Keratinocyte (primary cell): Measurements from ENCODE around the gene DOK5. TPM values are rescaled to one million over a fixed set of nuclear protein-coding genes. Genes with fewer than 3 reads are reported as not detected.

Experiments used
- DNase-seq: peaks from one replicate; pipeline ENCODE4 v3.0.0-alpha.2; 2011; ENCODE audit warnings: low read depth, missing footprints, low spot score
- FAIRE-seq: peaks from 2 replicates; lab custom pipeline; 2011; peaks lifted over from hg19 to GRCh38; lab: Jason Lieb, UNC
- H2AFZ ChIP-seq: 2 replicates; pipeline ENCODE4 v1.6.0; 2012; ENCODE audit warnings: low read length, control low read depth, inconsistent platforms; ENCODE audit not compliant: control insufficient read depth
- H3K27ac ChIP-seq: 2 replicates; pipeline ENCODE4 v1.5.1; 2011; ENCODE audit warnings: low read length; ENCODE audit not compliant: control insufficient read depth, insufficient read depth
- H3K27me3 ChIP-seq: 3 replicates; pipeline ENCODE4 v1.6.0; 2011; ENCODE audit warnings: low read length; ENCODE audit not compliant: control insufficient read depth, insufficient read depth; ENCODE audit errors: extremely low read depth
- H3K36me3 ChIP-seq, 2 experiments: 2 replicates in 1 of 2; 3 replicates in 1 of 2; pipeline ENCODE4 v1.5.1; 2011; ENCODE audit warnings: low read length in 2 of 2, mild to moderate bottlenecking in 1 of 2; ENCODE audit not compliant: control insufficient read depth in 2 of 2, insufficient read depth in 2 of 2; ENCODE audit errors: extremely low read depth in 1 of 2
- H3K4me1 ChIP-seq: 3 replicates; pipeline ENCODE4 v1.5.1; 2011; ENCODE audit warnings: low read length; ENCODE audit not compliant: control insufficient read depth, insufficient read depth; ENCODE audit errors: extremely low read depth
- H3K4me2 ChIP-seq: 3 replicates; pipeline ENCODE4 v1.6.0; 2011; ENCODE audit warnings: low read depth, low read length; ENCODE audit not compliant: control insufficient read depth, insufficient read depth; ENCODE audit errors: extremely low read depth
- H3K4me3 ChIP-seq, 3 experiments: fragments of 200-600 bp in 1 of 3; sonication (generic) in 1 of 3; 2 replicates in 2 of 3; 3 replicates in 1 of 3; pipeline ENCODE4 v1.5.1; 2011 to 2016; ENCODE audit warnings: low read length in 3 of 3, mild to moderate bottlenecking in 3 of 3, control low read depth in 2 of 3, inconsistent platforms in 1 of 3, low read depth in 1 of 3, mixed read lengths in 1 of 3, mixed run types in 1 of 3, moderate library complexity in 1 of 3; ENCODE audit not compliant: control insufficient read depth in 2 of 3, insufficient read depth in 2 of 3; ENCODE audit errors: extremely low read depth in 1 of 3
- H3K79me2 ChIP-seq: 2 replicates; pipeline ENCODE4 v1.6.0; 2012; ENCODE audit warnings: low read length; ENCODE audit not compliant: control insufficient read depth, insufficient read depth
- H3K9ac ChIP-seq: 3 replicates; pipeline ENCODE4 v1.6.0; 2011; ENCODE audit warnings: low read length; ENCODE audit not compliant: control insufficient read depth, insufficient read depth; ENCODE audit errors: extremely low read depth
- H3K9me1 ChIP-seq: 3 replicates; pipeline ENCODE4 v1.6.0; 2011; ENCODE audit warnings: low read length; ENCODE audit not compliant: control insufficient read depth, insufficient read depth; ENCODE audit errors: extremely low read depth
- H3K9me3 ChIP-seq: 2 replicates; pipeline ENCODE4 v1.5.1; 2012; ENCODE audit warnings: low read depth, low read length; ENCODE audit not compliant: control insufficient read depth
- H4K20me1 ChIP-seq: 3 replicates; pipeline ENCODE4 v1.6.0; 2011; ENCODE audit warnings: low read length; ENCODE audit not compliant: control insufficient read depth, insufficient read depth; ENCODE audit errors: extremely low read depth
- EZH2 ChIP-seq: IDR thresholded peaks from one replicate; pipeline ENCODE4 v1.6.1; 2012; ENCODE audit warnings: inconsistent platforms, mild to moderate bottlenecking, low read length, moderate library complexity
- dilution Hi-C: fragments of 300-500 bp; cut with MboI; formaldehyde crosslinking; loops from one replicate; pipeline ENCODE4 v1.7.0; 2020; ENCODE audit warnings: low sequenced_read_pairs; ENCODE audit not compliant: extremely low pct_ligation_motif_present
- polyA plus RNA-seq, 5 experiments: library from polyadenylated mRNA; depleted of rRNA in 3 of 5; stranded (reverse) in 3 of 5; stranded (forward) in 1 of 5; unstranded in 1 of 5; fragments of >200 nt; gene quantifications; 1 replicate in 1 of 5; 2 replicates in 3 of 5; 3 replicates in 1 of 5; pipeline versions ENCODE4 v1.2.1 to v1.2.3, GENCODE V29; 2011 to 2012; ENCODE audit warnings: missing spikeins in 2 of 5, low read depth in 1 of 5, low replicate concordance in 1 of 5
- TF ChIP-seq, protein P1 (sequence below), 3 experiments: IDR thresholded peaks in 1 of 3; conservative IDR thresholded peaks in 1 of 3; optimal IDR thresholded peaks in 1 of 3; 2 replicates in 2 of 3; 3 replicates in 1 of 3; pipeline versions ENCODE3 to v1.5.1; 2011; ENCODE audit warnings: low read length in 3 of 3, mild to moderate bottlenecking in 3 of 3, moderate library complexity in 2 of 3, control low read depth in 1 of 3, inconsistent platforms in 1 of 3; ENCODE audit not compliant: insufficient read depth in 2 of 3; ENCODE audit errors: extremely low read depth in 1 of 3

The DOK5 gene
- polyA plus RNA-seq, 1 donor (not counting 4 experiments of a cell fraction or from before 2014, with no cell fraction given), result not detected

- no peaks in the 10 kb centered on the region for H4K20me1 ChIP-seq
- H3K4me1 ChIP-seq, result no peaks in the 10 kb centered on the region
- FAIRE-seq, result no peak
- TF ChIP-seq EZH2, result no peak
- TF ChIP-seq, protein P1, sequence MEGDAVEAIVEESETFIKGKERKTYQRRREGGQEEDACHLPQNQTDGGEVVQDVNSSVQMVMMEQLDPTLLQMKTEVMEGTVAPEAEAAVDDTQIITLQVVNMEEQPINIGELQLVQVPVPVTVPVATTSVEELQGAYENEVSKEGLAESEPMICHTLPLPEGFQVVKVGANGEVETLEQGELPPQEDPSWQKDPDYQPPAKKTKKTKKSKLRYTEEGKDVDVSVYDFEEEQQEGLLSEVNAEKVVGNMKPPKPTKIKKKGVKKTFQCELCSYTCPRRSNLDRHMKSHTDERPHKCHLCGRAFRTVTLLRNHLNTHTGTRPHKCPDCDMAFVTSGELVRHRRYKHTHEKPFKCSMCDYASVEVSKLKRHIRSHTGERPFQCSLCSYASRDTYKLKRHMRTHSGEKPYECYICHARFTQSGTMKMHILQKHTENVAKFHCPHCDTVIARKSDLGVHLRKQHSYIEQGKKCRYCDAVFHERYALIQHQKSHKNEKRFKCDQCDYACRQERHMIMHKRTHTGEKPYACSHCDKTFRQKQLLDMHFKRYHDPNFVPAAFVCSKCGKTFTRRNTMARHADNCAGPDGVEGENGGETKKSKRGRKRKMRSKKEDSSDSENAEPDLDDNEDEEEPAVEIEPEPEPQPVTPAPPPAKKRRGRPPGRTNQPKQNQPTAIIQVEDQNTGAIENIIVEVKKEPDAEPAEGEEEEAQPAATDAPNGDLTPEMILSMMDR (optimal IDR thresholded peaks at IDR 0.05 in 1 of 3, IDR thresholded peaks at IDR 0.05 in 1 of 3, conservative IDR thresholded peaks at IDR 0.05 in 1 of 3; ENCODE audit: extremely low read depth in 1 of 3, insufficient read depth in 2 of 3, low read length in 3 of 3), result no peak
- H3K4me2 ChIP-seq, result no peak overlapping the region
- H3K9ac ChIP-seq, result no peak overlapping the region
- dilution Hi-C loops, result no loop called here
- no peaks in the 10 kb centered on the region for H3K9me1 ChIP-seq
- H3K27ac ChIP-seq, result no peak overlapping the region
- no peak for DNase-seq
- H3K4me3 ChIP-seq, result no peak overlapping the region
- H3K9me3 ChIP-seq, result no peaks in the 10 kb centered on the region
- no peaks in the 10 kb centered on the region for H3K27me3 ChIP-seq
- H3K36me3 ChIP-seq, result no peaks in the 10 kb centered on the region
- H2AFZ ChIP-seq, result no peak overlapping the region
- H3K79me2 ChIP-seq, result no peaks in the 10 kb centered on the region
Measured at GRCh38 chr20:54645445-54646155, 170.2 kb downstream of the DOK5 start.

DNA sequence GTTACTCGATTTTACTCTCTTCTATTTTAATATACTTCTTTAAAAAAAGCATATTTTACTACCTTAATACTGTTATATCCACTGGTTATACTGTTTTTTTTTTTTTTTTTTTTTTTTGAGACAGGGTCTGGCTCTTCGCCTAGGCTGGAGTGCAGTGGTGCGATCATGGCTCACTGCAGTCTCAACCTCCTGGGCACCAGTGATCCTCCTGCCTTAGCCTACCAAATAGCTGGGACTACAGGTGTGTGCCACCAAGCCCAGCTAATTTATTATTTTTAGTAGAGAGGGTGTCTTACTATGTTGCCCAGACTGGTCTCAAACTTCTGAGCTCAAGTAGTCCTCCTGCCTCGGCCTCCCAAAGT lies 170.7 kb downstream of the DOK5 start:
- FAIRE-seq, result no peak
- Histone ChIP-seq H3K27ac (no peak overlapping the region), H3K4me2 (no peak overlapping the region), H3K9ac (no peak overlapping the region), H3K9me1 (no peaks in the 10 kb centered on the region), H3K4me3 (no peak overlapping the region), H2AFZ (no peak overlapping the region), H3K36me3 (no peaks in the 10 kb centered on the region), H3K9me3 (no peaks in the 10 kb centered on the region), H3K4me1 (no peaks in the 10 kb centered on the region), H4K20me1 (no peaks in the 10 kb centered on the region), H3K79me2 (no peaks in the 10 kb centered on the region), H3K27me3 (no peaks in the 10 kb centered on the region)
- no peak for DNase-seq
- dilution Hi-C loops, result no loop called here
- TF ChIP-seq, protein P1 (optimal IDR thresholded peaks at IDR 0.05 in 1 of 3, IDR thresholded peaks at IDR 0.05 in 1 of 3, conservative IDR thresholded peaks at IDR 0.05 in 1 of 3; ENCODE audit: extremely low read depth in 1 of 3, insufficient read depth in 2 of 3, low read length in 3 of 3), result no peak
- no peak for TF ChIP-seq EZH2
